Stimulated activated CD4-positive, alpha-beta T cell treated with anti-CD3 and anti-CD28 coated beads, Interleukin-4, amount 100 ng/mL, for 1 hour (primary cell): ENCODE results near the gene KLF7.

Experiments
- DNase-seq: peaks from one replicate; pipeline ENCODE4 v3.0.0-alpha.2; 2020

KLF7 gene

GRCh38 chr2:207165121-207166038 lies at the start of gene KLF7:
TSS of gene KLF7 (minus strand) at chr2:207165948. CDS start at chr2:207165568, 380 bp downstream.
- peak; percentile 68 for DNase-seq

GRCh38 chr2:207215308-207215707 lies 49.6 kb upstream of the KLF7 start:
- DNase-seq: no peak

GRCh38 chr2:207214446-207214845 lies 48.7 kb upstream of the KLF7 start:
- no peak for DNase-seq

GRCh38 chr2:207206011-207206410 lies 40.3 kb upstream of the KLF7 start:
- no peak for DNase-seq

- DNase-seq: no peak
Measured at GRCh38 chr2:207205173-207205957, 39.6 kb upstream of the KLF7 start.

GRCh38 chr2:207203056-207203455 lies 37.3 kb upstream of the KLF7 start:
- no peak for DNase-seq

GRCh38 chr2:207202645-207203044 lies 36.9 kb upstream of the KLF7 start:
- DNase-seq: no peak

GRCh38 chr2:207201416-207201815 lies 35.7 kb upstream of the KLF7 start:
- DNase-seq: no peak

- DNase-seq: no peak
Measured at GRCh38 chr2:207200136-207200535, 34.4 kb upstream of the KLF7 start.

GRCh38 chr2:207194028-207194427 lies 28.3 kb upstream of the KLF7 start:
- no peak for DNase-seq

- DNase-seq: no peak
Measured at GRCh38 chr2:207188626-207189419, 23.1 kb upstream of the KLF7 start.

GRCh38 chr2:207185372-207185771 lies 19.6 kb upstream of the KLF7 start:
- DNase-seq: no peak

- DNase-seq: no peak
Measured at GRCh38 chr2:207184768-207185167, 19.0 kb upstream of the KLF7 start.

GRCh38 chr2:207184348-207184747 lies 18.6 kb upstream of the KLF7 start:
- no peak for DNase-seq

- DNase-seq: no peak
Measured at GRCh38 chr2:207183506-207183905, 17.8 kb upstream of the KLF7 start.

GRCh38 chr2:207182911-207183310 lies 17.2 kb upstream of the KLF7 start:
- no peak for DNase-seq

- no peak for DNase-seq
Measured at GRCh38 chr2:207181526-207182274, 16.0 kb upstream of the KLF7 start.

- no peak for DNase-seq
Measured at GRCh38 chr2:207180741-207181140, 15.0 kb upstream of the KLF7 start.

- no peak for DNase-seq
Measured at GRCh38 chr2:207176247-207176646, 10.5 kb upstream of the KLF7 start.

GRCh38 chr2:207173641-207174040 lies 7.9 kb upstream of the KLF7 start:
- DNase-seq: no peak

GRCh38 chr2:207167099-207167923 lies 1.6 kb upstream of the KLF7 start:
- no peak for DNase-seq
